ENCODE data around the gene TH. TPM values are rescaled to one million over a fixed set of nuclear protein-coding genes. Genes with fewer than 3 reads are reported as not detected.

The TH gene
- total RNA-seq, 1 donor from 2014 or later, result 0.23 TPM

DNA sequence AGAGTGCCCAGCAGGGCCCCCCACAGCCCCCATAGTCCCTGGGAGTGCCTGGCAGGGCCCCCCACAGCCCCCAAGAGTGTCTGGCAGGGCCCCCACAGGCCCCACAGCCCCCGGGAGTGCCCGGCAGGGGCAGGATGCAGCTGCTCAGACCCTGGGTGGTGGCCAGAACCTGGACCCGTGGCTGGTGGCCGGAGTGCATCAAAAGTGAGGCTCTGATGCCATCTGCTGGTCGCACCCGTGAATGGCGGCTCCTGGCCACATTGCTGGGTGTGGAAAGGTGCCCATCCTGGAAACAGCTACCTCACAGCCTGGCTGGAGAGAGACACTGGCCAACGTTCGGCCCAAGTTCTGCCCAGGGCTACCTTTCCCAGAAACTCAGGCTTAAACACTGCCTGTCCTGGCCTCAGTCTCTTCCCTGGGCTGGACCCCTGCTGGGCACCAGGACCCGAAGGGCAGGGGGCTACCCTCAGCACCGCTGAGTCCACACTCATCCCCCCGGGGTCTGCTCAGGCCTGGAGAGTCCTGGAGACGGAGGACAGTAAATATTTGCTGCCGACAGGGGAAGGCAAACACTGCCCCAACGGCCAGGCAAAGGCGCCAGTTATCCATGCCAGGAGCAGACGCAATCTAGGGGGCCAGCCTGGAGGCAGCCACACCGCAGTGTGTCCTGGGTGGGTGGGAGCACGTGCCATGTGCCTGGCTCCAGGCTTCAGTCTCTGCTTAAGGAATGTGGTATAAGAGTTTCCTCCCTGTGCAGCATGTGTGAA lies 15.0 kb downstream of the TH start:
- no peak overlapping the region for H3K4me3 ChIP-seq (ENCODE audit: low read depth, low read length)
- no peak for DNase-seq (ENCODE audit: low read depth)
- TF ChIP-seq, protein P1, sequence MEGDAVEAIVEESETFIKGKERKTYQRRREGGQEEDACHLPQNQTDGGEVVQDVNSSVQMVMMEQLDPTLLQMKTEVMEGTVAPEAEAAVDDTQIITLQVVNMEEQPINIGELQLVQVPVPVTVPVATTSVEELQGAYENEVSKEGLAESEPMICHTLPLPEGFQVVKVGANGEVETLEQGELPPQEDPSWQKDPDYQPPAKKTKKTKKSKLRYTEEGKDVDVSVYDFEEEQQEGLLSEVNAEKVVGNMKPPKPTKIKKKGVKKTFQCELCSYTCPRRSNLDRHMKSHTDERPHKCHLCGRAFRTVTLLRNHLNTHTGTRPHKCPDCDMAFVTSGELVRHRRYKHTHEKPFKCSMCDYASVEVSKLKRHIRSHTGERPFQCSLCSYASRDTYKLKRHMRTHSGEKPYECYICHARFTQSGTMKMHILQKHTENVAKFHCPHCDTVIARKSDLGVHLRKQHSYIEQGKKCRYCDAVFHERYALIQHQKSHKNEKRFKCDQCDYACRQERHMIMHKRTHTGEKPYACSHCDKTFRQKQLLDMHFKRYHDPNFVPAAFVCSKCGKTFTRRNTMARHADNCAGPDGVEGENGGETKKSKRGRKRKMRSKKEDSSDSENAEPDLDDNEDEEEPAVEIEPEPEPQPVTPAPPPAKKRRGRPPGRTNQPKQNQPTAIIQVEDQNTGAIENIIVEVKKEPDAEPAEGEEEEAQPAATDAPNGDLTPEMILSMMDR (conservative IDR thresholded peaks at IDR 0.05; ENCODE audit: low read depth, low read length), result peak; percentile 75

DNA sequence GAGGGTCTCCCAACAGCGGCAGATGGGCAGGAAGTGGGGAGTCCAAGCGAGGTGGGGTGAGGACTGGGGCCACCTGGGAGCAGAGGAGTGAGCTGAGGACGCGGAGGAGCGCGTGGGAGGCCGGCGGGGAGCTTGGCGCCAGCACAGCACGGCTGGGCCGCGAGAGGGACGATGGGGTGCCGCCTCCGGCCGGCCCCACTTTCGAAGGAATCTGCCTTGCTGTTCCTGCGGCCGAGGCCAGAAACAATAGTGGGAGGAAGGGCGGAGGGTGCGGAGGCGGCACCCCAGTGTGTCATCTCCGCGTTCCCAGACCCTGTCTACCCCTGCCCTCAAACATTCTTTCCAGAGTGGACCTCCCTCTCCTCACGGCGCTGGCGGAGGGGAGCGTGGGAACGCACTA lies 16.1 kb downstream of the TH start:
- H3K4me3 ChIP-seq (ENCODE audit: low read depth, low read length), result no peak overlapping the region
- TF ChIP-seq, protein P1 (conservative IDR thresholded peaks at IDR 0.05; ENCODE audit: low read depth, low read length), result no peak
- DNase-seq (ENCODE audit: low read depth), result no peak

DNA sequence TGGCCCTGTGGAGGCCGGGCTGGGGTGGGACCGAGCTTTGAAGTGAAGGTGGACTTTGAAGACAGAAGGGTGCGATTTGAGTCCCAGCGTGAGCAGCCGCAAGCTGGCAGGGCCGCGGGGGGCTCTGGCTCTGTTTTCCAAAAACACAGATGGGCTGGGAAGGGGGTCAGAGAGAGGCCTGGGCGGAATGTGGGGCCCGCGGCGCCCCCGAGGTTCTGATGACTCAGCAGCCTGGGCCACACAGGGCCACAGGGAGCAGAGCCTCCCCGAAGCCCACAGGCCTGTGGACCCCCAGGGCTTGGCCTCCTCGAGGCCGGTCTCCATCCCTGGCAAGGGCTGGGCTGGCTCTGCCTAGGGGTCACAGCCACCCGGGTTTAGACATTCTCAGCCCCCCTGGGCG lies 16.7 kb downstream of the TH start:
- no peak for DNase-seq (ENCODE audit: low read depth)
- H3K4me3 ChIP-seq (ENCODE audit: low read depth, low read length), result no peak overlapping the region
- TF ChIP-seq, protein P1 (conservative IDR thresholded peaks at IDR 0.05; ENCODE audit: low read depth, low read length), result no peak

DNA sequence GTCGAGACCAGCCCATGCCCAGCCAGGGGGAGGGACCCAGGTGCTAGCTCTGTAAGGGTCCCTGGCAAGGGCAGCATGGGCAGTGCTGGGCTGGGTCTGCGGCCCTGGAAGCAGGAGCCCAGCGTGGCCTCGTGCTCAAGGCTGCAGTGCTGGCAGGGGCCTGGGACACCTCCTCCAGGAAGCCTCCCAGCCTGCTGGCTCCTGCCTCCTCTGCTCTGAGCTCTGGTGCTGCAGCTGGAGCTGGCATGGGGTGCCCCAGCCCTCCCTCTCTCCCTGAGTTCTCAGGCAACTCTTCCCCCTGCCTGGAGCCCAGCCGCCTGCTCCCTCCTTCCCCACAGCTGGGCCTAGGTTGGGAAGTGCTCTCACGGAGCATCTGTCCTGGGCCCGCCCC lies 17.4 kb downstream of the TH start:
- no peak for DNase-seq (ENCODE audit: low read depth)
- no peak overlapping the region for H3K4me3 ChIP-seq (ENCODE audit: low read depth, low read length)
- TF ChIP-seq, protein P1 (conservative IDR thresholded peaks at IDR 0.05; ENCODE audit: low read depth, low read length), result no peak

DNA sequence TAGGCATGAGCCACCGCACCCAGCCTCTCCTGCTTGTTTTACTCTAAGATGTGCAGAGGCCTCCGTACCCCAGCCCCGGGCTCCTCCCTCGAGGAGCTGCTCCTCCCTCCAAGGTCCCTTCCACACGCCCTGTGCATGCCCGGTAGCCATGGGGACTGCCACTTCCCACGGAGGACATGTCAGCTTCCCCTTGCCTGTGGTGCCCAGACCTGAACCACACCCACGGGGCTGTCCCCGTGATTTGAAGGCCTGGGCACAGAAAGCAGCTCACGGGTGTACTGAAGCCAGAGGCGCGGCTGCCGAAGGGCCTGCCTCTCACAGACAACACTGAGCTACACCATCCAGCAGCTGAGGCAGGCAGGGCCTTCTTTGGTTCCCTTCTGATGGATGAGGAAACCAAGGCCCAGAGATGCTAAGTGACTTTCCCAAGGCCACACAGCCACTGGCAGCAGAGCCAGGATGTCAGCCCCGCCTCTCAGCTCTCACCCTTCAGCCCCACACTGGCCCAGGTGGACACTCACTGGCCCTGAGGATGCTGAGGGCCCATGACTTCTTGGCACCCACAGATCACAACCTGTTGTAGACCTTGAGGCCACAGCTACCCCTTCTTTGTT lies 17.9 kb downstream of the TH start:
- no peak for DNase-seq (ENCODE audit: low read depth)
- no peak overlapping the region for H3K4me3 ChIP-seq (ENCODE audit: low read depth, low read length)
- TF ChIP-seq, protein P1 (conservative IDR thresholded peaks at IDR 0.05; ENCODE audit: low read depth, low read length), result no peak

DNA sequence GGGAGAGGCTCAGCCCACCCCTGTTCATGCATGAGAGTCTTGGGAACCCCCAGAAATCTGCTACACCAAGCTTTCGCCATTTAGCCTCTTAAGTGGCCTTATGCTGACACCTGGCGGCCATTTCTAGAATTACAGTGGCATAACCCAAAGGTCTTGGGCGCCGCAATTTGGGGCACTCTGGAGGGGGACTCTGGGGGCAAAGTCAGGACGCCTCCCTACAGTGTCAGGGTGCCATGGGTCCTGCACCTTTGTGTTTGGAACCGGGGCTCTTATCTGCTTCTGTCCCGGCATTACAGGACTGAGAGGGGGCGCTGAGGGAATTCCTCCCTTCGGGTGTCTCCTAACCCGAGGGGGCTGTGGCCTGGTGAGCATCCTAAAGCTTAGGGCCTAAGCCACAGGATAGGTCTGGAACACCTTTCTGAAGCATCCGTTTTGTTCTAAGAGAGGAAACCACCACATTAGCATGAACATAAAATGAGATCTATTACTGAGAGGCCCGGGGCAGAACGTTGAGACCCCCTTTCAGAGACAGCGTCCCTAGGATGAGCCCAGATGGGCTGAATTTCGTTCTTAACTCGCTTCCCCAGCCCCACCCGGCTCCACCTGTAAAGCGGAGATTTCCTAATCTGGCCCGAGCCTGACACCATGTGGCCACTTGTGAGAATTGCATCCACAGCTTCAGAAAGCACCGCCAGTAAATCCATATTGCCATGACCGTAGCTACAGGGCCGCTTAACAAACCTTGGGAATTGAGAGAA lies 19.9 kb downstream of the TH start:
- no peak for DNase-seq (ENCODE audit: low read depth)
- TF ChIP-seq, protein P1 (conservative IDR thresholded peaks at IDR 0.05; ENCODE audit: low read depth, low read length), result peak; percentile 72
- no peak overlapping the region for H3K4me3 ChIP-seq (ENCODE audit: low read depth, low read length)
